ENCODE data around the gene MID2. TPM values are rescaled to one million over a fixed set of nuclear protein-coding genes. Genes with fewer than 3 reads are reported as not detected.

The MID2 gene
- total and polyA plus RNA-seq, 2 experiments from 2014 or later, result 0.84 to 2.1 TPM

- H3K36me3 ChIP-seq (ENCODE audit: insufficient read depth), result no peaks in the 10 kb centered on the region
- H3K4me3 ChIP-seq, result no peak overlapping the region
- H2AFZ ChIP-seq, result no peak overlapping the region
- H3K4me1 ChIP-seq (ENCODE audit: insufficient read depth), result no peaks in the 10 kb centered on the region
- Mint-ChIP-seq H3K9me3 (no peaks in the 10 kb centered on the region), H3K36me3 (ENCODE audit: low read depth) (no peaks in the 10 kb centered on the region), H3K27ac (no peak overlapping the region), H3K4me1 (peaks cover 6% of the 10 kb centered on the region), H3K4me3 (no peak overlapping the region), H3K27me3 (ENCODE audit: insufficient read depth, low read depth, poor library complexity) (no peaks in the 10 kb centered on the region)
- 0 out of 2 replicates have a peak, but pooled peaks cover 3% of the 10 kb centered on the region for H3K9me2 ChIP-seq (ENCODE audit: insufficient read depth)
- no peak overlapping the region for H3K27ac ChIP-seq (ENCODE audit: low read depth)
- no peak for TF ChIP-seq EZH2phosphoT487 (IDR thresholded peaks at IDR 0.05; ENCODE audit: unreplicated experiment)
- no peak for TF ChIP-seq STAT1 (IDR thresholded peaks at IDR 0.05; ENCODE audit: unreplicated experiment)
- no peak for TF ChIP-seq POLR2AphosphoS5 (IDR thresholded peaks at IDR 0.05; ENCODE audit: low read depth)
- TF ChIP-seq CREB1 (CRISPR knock-in tag; IDR thresholded peaks at IDR 0.05; ENCODE audit: low read depth), result no peak
- no peak for TF ChIP-seq NANOG (IDR thresholded peaks at IDR 0.05; ENCODE audit: borderline replicate concordance)
- no peak for TF ChIP-seq REST (IDR thresholded peaks at IDR 0.05; ENCODE audit: unreplicated experiment)
- no peak for TF ChIP-seq ZNF462 (CRISPR knock-in tag; IDR thresholded peaks at IDR 0.05)
- TF ChIP-seq, protein P1, sequence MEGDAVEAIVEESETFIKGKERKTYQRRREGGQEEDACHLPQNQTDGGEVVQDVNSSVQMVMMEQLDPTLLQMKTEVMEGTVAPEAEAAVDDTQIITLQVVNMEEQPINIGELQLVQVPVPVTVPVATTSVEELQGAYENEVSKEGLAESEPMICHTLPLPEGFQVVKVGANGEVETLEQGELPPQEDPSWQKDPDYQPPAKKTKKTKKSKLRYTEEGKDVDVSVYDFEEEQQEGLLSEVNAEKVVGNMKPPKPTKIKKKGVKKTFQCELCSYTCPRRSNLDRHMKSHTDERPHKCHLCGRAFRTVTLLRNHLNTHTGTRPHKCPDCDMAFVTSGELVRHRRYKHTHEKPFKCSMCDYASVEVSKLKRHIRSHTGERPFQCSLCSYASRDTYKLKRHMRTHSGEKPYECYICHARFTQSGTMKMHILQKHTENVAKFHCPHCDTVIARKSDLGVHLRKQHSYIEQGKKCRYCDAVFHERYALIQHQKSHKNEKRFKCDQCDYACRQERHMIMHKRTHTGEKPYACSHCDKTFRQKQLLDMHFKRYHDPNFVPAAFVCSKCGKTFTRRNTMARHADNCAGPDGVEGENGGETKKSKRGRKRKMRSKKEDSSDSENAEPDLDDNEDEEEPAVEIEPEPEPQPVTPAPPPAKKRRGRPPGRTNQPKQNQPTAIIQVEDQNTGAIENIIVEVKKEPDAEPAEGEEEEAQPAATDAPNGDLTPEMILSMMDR (conservative IDR thresholded peaks at IDR 0.05; ENCODE audit: low read depth in 2 of 2), result no peak
- no peak for TF ChIP-seq EZH2 (IDR thresholded peaks at IDR 0.05; ENCODE audit: low read depth, unreplicated experiment)
- H3K4me2 ChIP-seq, result no peak overlapping the region
- DNase-seq (ENCODE audit: low spot score) (no peak), ATAC-seq (no peak)
- H3F3A ChIP-seq (replicated peaks; ENCODE audit: low read depth), result no peaks in the 10 kb centered on the region
- no peaks in the 10 kb centered on the region for H3K27me3 ChIP-seq (ENCODE audit: insufficient read depth)
- no peaks in the 10 kb centered on the region for H3K79me2 ChIP-seq (replicated peaks; ENCODE audit: insufficient read depth)
- H4K20me1 ChIP-seq (replicated peaks; ENCODE audit: insufficient read depth), result no peaks in the 10 kb centered on the region
Observed at GRCh38 chrX:107845625-107846024, 20.0 kb downstream of the MID2 start.
